Transverse colon (tissue), 3 donors: Measurements from ENCODE around the gene USP34.

ENCODE experiments used
- POLR2A ChIP-seq: fragments of 450-650 bp; IDR thresholded peaks from one replicate; pipeline ENCODE4 v1.6.1; 2016; ENCODE audit warnings: antibody characterized with exemption, mild to moderate bottlenecking, moderate library complexity
- TF ChIP-seq, protein P1 (sequence below), 5 experiments: fragments of 200-600 bp in 3 of 5; fragments of 450-650 bp in 2 of 5; sonication (generic) in 3 of 5; IDR thresholded peaks; 1 replicate in 2 of 5; 2 replicates in 3 of 5; pipeline ENCODE4 v1.5.1; 2016 to 2017; ENCODE audit warnings: antibody characterized with exemption in 5 of 5, inconsistent platforms in 3 of 5, mild to moderate bottlenecking in 2 of 5, moderate library complexity in 1 of 5

DNA sequence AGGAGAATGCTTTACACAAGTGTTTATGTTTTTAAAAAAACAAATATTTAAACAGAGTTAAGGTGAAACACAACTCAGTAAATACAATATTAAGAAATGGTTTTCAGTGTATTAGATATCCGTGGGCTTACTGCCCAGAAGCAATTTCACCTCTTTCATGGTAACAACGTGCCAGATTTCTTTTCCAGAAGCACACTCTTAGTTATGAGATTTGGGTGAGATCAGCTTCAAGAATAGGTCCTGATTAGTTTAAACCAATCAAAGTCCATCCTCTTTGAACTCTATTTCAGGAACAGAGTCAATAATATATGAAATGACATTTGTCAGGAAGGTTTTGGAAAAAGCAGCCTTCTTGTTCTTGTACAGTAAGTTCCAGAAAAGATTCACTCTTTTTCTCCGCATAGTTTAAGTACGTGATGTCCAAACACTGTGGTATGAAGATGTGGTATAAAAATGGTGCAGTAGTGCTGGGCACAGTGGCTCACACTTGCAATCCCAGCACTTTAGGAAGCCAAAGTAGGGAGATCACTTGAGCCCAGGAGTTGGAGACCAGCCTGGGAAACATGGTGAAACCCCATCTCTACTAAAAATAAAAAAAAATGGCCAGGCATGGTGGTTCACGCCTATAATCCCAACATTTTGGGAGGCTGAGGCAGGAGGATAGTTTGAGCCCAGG is 14.7 kb downstream of the USP34 start:
- TF ChIP-seq, protein P1, sequence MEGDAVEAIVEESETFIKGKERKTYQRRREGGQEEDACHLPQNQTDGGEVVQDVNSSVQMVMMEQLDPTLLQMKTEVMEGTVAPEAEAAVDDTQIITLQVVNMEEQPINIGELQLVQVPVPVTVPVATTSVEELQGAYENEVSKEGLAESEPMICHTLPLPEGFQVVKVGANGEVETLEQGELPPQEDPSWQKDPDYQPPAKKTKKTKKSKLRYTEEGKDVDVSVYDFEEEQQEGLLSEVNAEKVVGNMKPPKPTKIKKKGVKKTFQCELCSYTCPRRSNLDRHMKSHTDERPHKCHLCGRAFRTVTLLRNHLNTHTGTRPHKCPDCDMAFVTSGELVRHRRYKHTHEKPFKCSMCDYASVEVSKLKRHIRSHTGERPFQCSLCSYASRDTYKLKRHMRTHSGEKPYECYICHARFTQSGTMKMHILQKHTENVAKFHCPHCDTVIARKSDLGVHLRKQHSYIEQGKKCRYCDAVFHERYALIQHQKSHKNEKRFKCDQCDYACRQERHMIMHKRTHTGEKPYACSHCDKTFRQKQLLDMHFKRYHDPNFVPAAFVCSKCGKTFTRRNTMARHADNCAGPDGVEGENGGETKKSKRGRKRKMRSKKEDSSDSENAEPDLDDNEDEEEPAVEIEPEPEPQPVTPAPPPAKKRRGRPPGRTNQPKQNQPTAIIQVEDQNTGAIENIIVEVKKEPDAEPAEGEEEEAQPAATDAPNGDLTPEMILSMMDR (IDR thresholded peaks at IDR 0.05) = no peak
- TF ChIP-seq POLR2A = no peak
